CD4-positive, alpha-beta T cell treated with Interleukin-4 for 4 hours (primary cell): ENCODE measurements around the gene SGMS1.

ENCODE experiments used
- DNase-seq: peaks from one replicate; pipeline ENCODE4 v3.0.0-alpha.2; 2020

SGMS1 gene

GRCh38 chr10:50322077-50322476 is 301.7 kb downstream of the SGMS1 start:
- peak; percentile 41 for DNase-seq

GRCh38 chr10:50318129-50318528 is 305.6 kb downstream of the SGMS1 start:
- DNase-seq = no peak

GRCh38 chr10:50316695-50317648 is 306.8 kb downstream of the SGMS1 start:
- DNase-seq = no peak

GRCh38 chr10:50316174-50316573 is 307.6 kb downstream of the SGMS1 start:
- DNase-seq = no peak

GRCh38 chr10:50315424-50315823 is 308.3 kb downstream of the SGMS1 start:
- DNase-seq = no peak

- DNase-seq = no peak
These were observed 309.3 kb downstream of the SGMS1 start for GRCh38 chr10:50314169-50315071.

GRCh38 chr10:50312464-50313437 is 311.0 kb downstream of the SGMS1 start:
- DNase-seq = no peak

GRCh38 chr10:50310560-50311174 is 313.1 kb downstream of the SGMS1 start:
- DNase-seq = no peak

GRCh38 chr10:50309342-50309741 is 314.4 kb downstream of the SGMS1 start:
- DNase-seq = no peak

- DNase-seq = no peak
These were observed 319.1 kb downstream of the SGMS1 start for GRCh38 chr10:50304660-50305059.

- DNase-seq = no peak
These were observed 323.6 kb downstream of the SGMS1 start for GRCh38 chr10:50299948-50300669.

GRCh38 chr10:50295367-50295766 is 328.4 kb downstream of the SGMS1 start:
- DNase-seq = no peak

GRCh38 chr10:50294582-50294981 is 329.2 kb downstream of the SGMS1 start:
- DNase-seq = no peak

- DNase-seq = no peak
These were observed 330.0 kb downstream of the SGMS1 start for GRCh38 chr10:50293513-50294313.

GRCh38 chr10:50291261-50291850 is 332.4 kb downstream of the SGMS1 start:
- DNase-seq = no peak

GRCh38 chr10:50289196-50289595 is 334.6 kb downstream of the SGMS1 start:
- DNase-seq = no peak

- DNase-seq = no peak
These were observed 336.6 kb downstream of the SGMS1 start for GRCh38 chr10:50286996-50287803.

GRCh38 chr10:50286517-50286916 is 337.2 kb downstream of the SGMS1 start:
- no peak for DNase-seq

- DNase-seq = no peak
These were observed 341.7 kb downstream of the SGMS1 start for GRCh38 chr10:50281967-50282522.
